Measurements from ENCODE around the gene MTURN.
"Not testable (repeated sequence)": the region's sequence is repeated elsewhere in the genome, so short reads cannot be mapped to it uniquely, and the experiment has no call there.

MTURN gene

DNA sequence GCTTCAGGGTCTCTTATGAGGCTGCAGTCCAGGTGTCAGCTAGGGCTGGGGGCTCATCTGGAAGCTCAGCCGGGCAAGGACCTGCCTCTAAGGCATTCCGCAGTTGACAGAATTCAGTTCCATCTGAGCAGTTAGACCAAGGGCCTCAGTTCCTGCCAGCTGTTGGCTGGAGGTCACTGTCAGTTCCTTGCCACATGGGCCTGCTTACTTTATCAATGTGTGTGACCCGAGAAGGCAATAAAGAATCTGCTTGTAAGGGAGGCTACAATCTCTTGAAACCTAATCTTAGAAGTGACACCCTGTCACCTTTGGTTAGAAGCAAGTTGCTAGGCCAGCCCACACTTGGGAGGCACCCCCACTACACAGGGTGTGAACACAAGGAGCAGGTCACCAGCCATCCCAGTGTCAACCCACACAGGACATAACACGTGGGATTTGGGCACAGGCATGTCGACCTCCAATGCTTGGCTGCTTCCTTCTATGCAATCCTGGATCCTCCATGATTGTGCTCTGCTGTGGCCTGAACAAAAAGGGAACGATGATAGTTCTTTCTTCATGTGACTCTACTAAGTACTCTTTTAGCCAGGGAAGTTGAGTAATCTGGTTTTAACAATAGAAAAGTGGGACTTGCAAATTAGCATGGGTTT, 41.8 kb downstream of the MTURN start:
- no peak for DNase-seq (ENCODE audit: extremely low read depth in 1 of 2, low read depth in 1 of 2)

- DNase-seq (ENCODE audit: extremely low read depth in 1 of 2, low read depth in 1 of 2): no peak
These were observed 42.4 kb downstream of the MTURN start for GRCh38 chr7:30177186-30177585.

GRCh38 chr7:30177965-30178364, 43.2 kb downstream of the MTURN start:
- no peak for DNase-seq (ENCODE audit: extremely low read depth in 1 of 2, low read depth in 1 of 2)

DNA sequence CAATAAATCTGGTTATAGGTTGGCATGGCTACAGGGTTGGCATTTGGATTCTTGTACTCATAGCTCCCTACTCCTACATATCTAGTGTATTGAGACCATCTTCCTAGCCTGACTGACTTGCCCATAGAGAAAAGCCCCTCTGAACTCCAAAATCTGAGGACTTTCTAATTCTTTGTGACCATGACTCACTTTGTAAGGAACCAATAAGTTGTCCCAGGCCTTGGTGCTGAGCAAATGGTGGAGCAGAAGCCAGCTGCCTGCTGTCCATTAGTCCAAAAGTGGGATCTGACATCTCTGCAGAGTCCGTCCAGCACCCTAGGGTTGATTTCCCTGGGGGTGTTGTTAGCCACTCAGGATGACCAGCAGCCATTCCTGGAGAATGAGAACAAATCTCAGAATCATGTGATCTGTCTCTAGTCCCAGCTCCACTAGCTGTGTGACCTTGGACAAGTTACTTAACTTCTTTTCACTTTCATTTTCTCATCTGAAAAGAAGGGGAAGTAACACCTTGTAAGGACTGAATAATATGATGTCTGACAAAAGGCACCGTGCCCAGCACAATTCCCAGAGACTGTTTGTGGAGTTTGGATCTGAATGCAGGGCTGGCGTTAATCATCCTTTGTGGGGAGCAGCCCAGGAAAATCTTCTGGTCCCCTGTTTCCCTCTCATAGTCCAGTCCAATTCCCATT, 44.1 kb downstream of the MTURN start:
- no peak for DNase-seq (ENCODE audit: extremely low read depth in 1 of 2, low read depth in 1 of 2)

- DNase-seq (ENCODE audit: extremely low read depth in 1 of 2, low read depth in 1 of 2): no peak
These were observed 45.9 kb downstream of the MTURN start for GRCh38 chr7:30180718-30181117.

GRCh38 chr7:30181211-30181610, 46.4 kb downstream of the MTURN start:
- DNase-seq (ENCODE audit: extremely low read depth in 1 of 2, low read depth in 1 of 2): no peak

DNA sequence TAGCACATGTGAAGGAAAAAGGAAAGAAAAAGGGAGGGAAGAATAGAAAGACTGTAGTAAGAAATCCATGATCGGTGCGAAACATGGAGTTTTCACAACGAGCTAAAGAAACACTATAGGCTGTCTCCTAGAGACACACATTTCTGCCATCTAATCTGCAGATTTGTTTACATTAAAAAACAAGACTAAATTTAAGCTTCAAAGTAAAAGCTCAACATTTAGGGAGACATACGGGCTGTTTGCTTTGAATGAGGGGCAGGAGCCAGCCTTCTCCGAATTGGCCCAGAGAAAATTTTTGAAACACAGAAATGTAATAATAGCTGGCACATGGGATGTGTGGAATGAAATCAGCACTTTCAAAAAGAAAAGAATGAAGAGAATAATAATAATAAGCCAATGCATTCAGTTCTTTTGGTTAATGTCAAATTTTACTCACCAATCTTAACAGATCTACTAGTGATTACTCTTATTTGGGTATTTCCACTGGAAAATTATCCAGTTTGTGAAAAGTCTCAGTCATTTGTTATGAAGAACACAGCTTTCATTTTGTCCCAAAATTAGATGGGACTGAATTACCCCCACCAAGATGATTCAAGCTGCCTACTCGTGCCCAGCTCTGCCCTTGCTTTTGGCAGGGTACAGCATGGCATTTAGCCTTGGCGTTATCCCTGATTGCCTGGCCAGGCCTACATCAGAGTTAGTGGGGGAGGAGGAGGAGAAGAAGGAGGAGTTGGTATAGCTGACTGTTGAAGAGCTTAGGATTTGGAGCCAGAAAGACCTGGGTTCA, 47.1 kb downstream of the MTURN start:
- DNase-seq (ENCODE audit: extremely low read depth in 1 of 2, low read depth in 1 of 2): no peak

GRCh38 chr7:30182814-30183213, 48.0 kb downstream of the MTURN start:
- DNase-seq (ENCODE audit: extremely low read depth in 1 of 2, low read depth in 1 of 2): no peak

- no peak for DNase-seq (ENCODE audit: extremely low read depth in 1 of 2, low read depth in 1 of 2)
These were observed 49.1 kb downstream of the MTURN start for GRCh38 chr7:30183749-30184369.

DNA sequence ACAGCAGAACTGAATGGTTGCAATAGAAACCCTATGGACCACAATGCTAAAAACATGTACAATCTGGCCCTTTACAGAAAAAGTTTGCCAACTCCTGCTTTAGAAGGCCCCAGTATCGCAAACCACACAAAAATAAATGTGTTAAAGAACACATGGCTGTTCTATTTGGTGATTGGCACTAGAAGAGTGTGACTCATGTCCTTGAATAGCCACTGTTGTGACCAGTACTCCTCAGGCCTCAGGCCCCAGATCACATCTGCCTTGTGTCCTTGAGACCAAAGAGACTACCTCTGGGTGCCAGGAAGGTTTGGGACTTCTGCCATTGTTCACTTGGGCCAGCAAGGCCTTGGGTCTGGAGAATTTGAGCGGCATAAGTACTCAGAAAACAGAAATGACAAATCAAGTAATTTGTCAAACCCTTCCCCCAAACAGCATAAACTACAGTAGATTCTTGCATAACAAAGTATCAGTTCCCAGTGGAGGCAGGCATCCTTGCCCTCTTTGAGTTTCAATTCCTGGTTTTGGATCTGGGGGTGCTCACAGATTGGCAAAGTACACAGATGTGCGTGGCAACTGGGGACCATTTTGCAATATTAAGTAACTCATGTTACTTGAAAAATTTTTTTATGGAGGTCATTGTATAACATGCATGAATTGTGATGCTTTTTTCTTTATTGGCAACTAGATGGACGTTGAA, 50.2 kb downstream of the MTURN start:
- DNase-seq (ENCODE audit: extremely low read depth in 1 of 2, low read depth in 1 of 2): no peak

GRCh38 chr7:30185496-30185895, 50.7 kb downstream of the MTURN start:
- DNase-seq (ENCODE audit: extremely low read depth in 1 of 2, low read depth in 1 of 2): no peak

DNA sequence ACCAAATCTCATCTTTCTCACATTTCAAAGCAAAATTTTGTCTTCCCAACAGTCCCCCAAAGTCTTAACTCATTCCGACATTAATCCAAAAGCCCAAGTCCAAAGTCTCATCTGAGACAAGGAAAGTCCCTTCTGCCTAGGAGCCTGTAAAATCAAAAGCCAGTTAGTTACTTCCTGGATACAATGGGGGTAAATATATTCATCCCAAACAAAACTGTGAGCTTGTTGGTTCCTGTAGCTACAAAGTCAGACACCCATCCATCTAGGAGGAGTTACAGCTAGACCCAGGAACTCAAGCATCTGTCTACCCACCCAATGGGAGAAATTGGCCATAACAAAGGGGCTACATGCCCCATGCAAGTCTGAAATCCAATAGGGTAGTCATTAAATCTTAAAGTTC, 51.9 kb downstream of the MTURN start:
- DNase-seq (ENCODE audit: extremely low read depth in 1 of 2, low read depth in 1 of 2): no peak

GRCh38 chr7:30187513-30187912, 52.7 kb downstream of the MTURN start:
- DNase-seq (ENCODE audit: extremely low read depth in 1 of 2, low read depth in 1 of 2): no peak

GRCh38 chr7:30188381-30188780, 53.6 kb downstream of the MTURN start:
- DNase-seq (ENCODE audit: extremely low read depth in 1 of 2, low read depth in 1 of 2): not testable (repeated sequence)

DNA sequence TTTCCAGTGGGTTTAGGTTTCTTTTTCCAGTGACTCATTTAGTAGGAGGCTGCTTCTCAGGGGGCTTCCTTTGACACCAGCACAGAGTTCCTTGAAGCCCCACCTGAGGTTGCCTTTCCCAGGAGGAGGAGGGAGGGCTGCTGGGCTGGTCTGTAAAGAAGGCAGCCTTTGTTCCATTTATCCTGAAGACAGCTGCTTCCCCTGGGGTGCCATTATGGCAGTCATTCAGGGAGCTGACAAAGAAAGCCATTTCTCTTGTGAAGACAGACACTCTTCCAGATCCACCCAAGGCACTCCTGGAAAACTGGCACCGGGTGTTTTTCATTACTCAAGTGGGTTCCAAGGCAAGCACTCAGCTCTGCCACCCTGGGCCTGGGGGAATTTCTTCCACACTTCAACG, 54.0 kb downstream of the MTURN start:
- no peak for DNase-seq (ENCODE audit: extremely low read depth in 1 of 2, low read depth in 1 of 2)

DNA sequence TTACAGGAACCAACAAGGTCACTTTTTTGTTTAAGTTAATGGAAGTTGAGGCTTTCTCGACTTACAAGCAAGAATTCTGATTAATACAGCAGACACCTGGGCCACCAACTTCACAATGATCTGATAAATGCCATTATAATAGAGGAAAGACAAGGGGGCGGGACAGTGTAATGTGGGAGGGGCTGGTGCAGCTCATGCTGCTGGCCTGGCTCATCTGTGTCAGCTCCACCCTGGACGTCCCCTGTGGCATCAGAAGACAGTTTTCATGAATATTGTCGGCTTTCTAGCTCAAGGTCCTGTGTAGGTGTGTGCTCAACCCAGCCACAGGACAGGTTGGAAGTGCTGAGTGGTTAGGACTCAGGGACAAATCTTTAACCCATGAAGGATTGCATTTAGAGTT, 57.0 kb downstream of the MTURN start:
- no peak for DNase-seq (ENCODE audit: extremely low read depth in 1 of 2, low read depth in 1 of 2)

GRCh38 chr7:30193336-30193943, 58.7 kb downstream of the MTURN start:
- DNase-seq (ENCODE audit: extremely low read depth in 1 of 2, low read depth in 1 of 2): no peak

DNA sequence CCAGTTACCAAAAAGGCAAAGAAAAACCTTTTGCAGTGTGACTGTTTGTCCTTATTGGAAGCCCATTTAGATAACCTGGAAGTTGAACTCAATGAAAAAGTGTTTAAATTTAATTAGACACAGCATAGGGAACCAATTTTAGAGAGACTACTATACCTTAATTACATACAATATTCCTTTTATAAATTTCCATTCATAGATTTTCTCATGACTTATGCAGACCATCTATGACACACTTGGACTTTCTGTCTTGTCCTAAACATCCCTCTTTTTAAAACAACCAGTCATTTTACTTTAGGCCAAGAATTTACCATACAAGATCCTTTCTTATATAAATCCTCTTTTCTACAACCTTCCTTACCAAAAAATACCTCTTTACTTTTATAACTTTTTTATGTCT, 61.6 kb downstream of the MTURN start:
- no peak for DNase-seq (ENCODE audit: extremely low read depth in 1 of 2, low read depth in 1 of 2)

DNA sequence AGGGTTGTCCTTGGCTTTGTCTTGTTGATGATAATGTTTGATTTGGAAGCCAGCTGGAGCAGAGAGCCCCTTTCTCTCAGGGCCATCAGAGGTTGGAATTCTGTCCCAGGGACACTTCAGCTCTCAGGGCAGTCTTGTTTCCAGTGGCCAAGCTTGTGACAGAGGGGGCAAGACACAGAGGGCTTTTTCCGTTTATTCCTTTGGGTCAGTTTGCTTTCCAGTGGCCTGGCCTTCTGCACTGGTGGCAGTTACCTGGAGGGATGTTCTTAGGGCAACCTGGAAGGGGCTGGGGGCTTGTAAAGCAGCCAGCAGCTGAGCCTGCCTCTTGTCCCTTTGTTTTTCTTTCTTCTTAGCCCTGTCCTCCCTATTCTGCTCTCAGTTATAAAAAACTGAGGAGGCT, 62.7 kb downstream of the MTURN start:
- DNase-seq (ENCODE audit: extremely low read depth in 1 of 2, low read depth in 1 of 2): no peak

GRCh38 chr7:30199271-30199670, 64.5 kb downstream of the MTURN start:
- no peak for DNase-seq (ENCODE audit: extremely low read depth in 1 of 2, low read depth in 1 of 2)

DNA sequence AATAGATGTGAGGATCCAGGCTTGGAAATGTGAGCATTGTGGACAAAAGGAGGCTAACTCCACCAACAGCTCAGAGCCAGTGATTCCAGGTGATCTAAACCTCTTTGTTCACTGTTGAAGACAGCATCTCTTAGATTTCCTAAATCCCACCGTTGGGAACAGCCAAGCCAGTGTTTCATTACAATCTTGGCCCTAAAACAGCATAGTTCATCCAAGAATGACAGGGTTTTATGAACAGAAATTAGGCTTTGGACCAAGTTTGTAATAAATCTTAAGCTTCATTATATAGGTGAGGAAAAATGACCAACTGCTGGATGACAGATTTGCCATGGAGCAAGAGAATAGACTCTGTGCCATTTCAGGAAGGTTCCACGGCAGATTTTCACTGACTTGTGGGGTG, 65.8 kb downstream of the MTURN start:
- DNase-seq (ENCODE audit: extremely low read depth in 1 of 2, low read depth in 1 of 2): no peak
